ENCODE measurements around the gene CSNK2B. TPM values are rescaled to one million over a fixed set of nuclear protein-coding genes. Genes with fewer than 3 reads are reported as not detected.

The CSNK2B gene
- total RNA-seq, 1 experiment from 2014 or later = 173 TPM

- CTCF ChIA-PET = no interaction called here
- Histone ChIP-seq H3K4me1 (replicated peaks; ENCODE audit: insufficient read depth) (peaks cover 7% of the 10 kb centered on the region), H3K4me3 (no peak overlapping the region), H2AFZ (no peak overlapping the region), H3K79me2 (ENCODE audit: low read depth) (no peaks in the 10 kb centered on the region), H3K9me3 (ENCODE audit: insufficient read depth, low read depth) (no peaks in the 10 kb centered on the region), H3K4me2 (no peak overlapping the region), H3K27me3 (ENCODE audit: insufficient read depth, low read depth) (no peaks in the 10 kb centered on the region), H3K36me3 (ENCODE audit: low read depth) (no peaks in the 10 kb centered on the region), H4K20me1 (ENCODE audit: insufficient read depth) (no peaks in the 10 kb centered on the region), H3K27ac (no peak overlapping the region), H3F3A (ENCODE audit: insufficient read depth, low read depth) (peaks cover 9% of the 10 kb centered on the region), H3K9me2 (ENCODE audit: insufficient read depth) (no peaks in the 10 kb centered on the region)
- intact Hi-C loops (cut with micrococcal nuclease; ENCODE audit: unreplicated experiment) = loop anchor here (10.0 kb wide), 1 partner anchor 188 kb away; the partner anchor contains the start of gene SLC44A4
- BruUV-seq (replicated peaks) = no TSS peak
- POLR2A ChIA-PET (ENCODE audit: unreplicated experiment) = no interaction called here
- TF ChIP-seq EZH2 (IDR thresholded peaks at IDR 0.05; ENCODE audit: low read depth) (no peak), CTCF (conservative IDR thresholded peaks at IDR 0.05) (no peak)
- DNase-seq = no peak
Observed at GRCh38 chr6:31686483-31686882, 20.6 kb downstream of the CSNK2B start.

- intact Hi-C loops (cut with micrococcal nuclease; ENCODE audit: unreplicated experiment) = loop anchor here (10.0 kb wide), 1 partner anchor 187 kb away; the partner anchor contains the start of gene SLC44A4
- Histone ChIP-seq H3K4me1 (replicated peaks; ENCODE audit: insufficient read depth) (no peaks in the 10 kb centered on the region; the same call in 1 of the 2 replicates), H3F3A (ENCODE audit: insufficient read depth, low read depth) (peaks cover under 1% of the 10 kb centered on the region; the same call in 1 of the 2 replicates), H3K79me2 (ENCODE audit: low read depth) (no peaks in the 10 kb centered on the region), H4K20me1 (ENCODE audit: insufficient read depth) (no peaks in the 10 kb centered on the region), H3K4me2 (no peak overlapping the region), H3K36me3 (ENCODE audit: low read depth) (no peaks in the 10 kb centered on the region), H2AFZ (no peak overlapping the region), H3K27ac (no peak overlapping the region), H3K27me3 (ENCODE audit: insufficient read depth, low read depth) (no peaks in the 10 kb centered on the region), H3K9me3 (ENCODE audit: insufficient read depth, low read depth) (no peaks in the 10 kb centered on the region), H3K9me2 (ENCODE audit: insufficient read depth) (no peaks in the 10 kb centered on the region), H3K4me3 (no peak overlapping the region)
- CTCF ChIA-PET = interaction anchor here (1.0 kb wide), 1 partner anchor 51 kb away, joined by 3 read pairs; no protein-coding TSS in a partner anchor
- BruUV-seq (replicated peaks) = no TSS peak
- POLR2A ChIA-PET (ENCODE audit: unreplicated experiment) = no interaction called here
- TF ChIP-seq EZH2 (IDR thresholded peaks at IDR 0.05; ENCODE audit: low read depth) = no peak
- no peak for TF ChIP-seq CTCF (conservative IDR thresholded peaks at IDR 0.05)
- DNase-seq = no peak
Observed at GRCh38 chr6:31687321-31687720, 21.4 kb downstream of the CSNK2B start.

- no peaks in the 10 kb centered on the region for H3K36me3 ChIP-seq (ENCODE audit: low read depth)
- ChIA-PET POLR2A (ENCODE audit: unreplicated experiment) (no interaction called here), CTCF (interaction anchor here (1.0 kb wide), 1 partner anchor 50 kb away, joined by 3 read pairs; no protein-coding TSS in a partner anchor)
- H3K4me3 ChIP-seq = no peak overlapping the region
- BruUV-seq (replicated peaks) = no TSS peak
- no peak overlapping the region for H3K27ac ChIP-seq
- H3K4me2 ChIP-seq = no peak overlapping the region
- H3K9me2 ChIP-seq (ENCODE audit: insufficient read depth) = no peaks in the 10 kb centered on the region
- intact Hi-C loops (cut with micrococcal nuclease; ENCODE audit: unreplicated experiment) = loop anchor here (10.0 kb wide), 1 partner anchor 187 kb away; the partner anchor contains the start of gene SLC44A4
- H4K20me1 ChIP-seq (ENCODE audit: insufficient read depth) = no peaks in the 10 kb centered on the region
- no peak for DNase-seq
- H3K27me3 ChIP-seq (ENCODE audit: insufficient read depth, low read depth) = no peaks in the 10 kb centered on the region
- H3K4me1 ChIP-seq (replicated peaks; ENCODE audit: insufficient read depth) = no peaks in the 10 kb centered on the region; the same call in 1 of the 2 replicates
- TF ChIP-seq EZH2 (IDR thresholded peaks at IDR 0.05; ENCODE audit: low read depth) (no peak), CTCF (conservative IDR thresholded peaks at IDR 0.05) (no peak)
- no peak overlapping the region for H2AFZ ChIP-seq
- H3K9me3 ChIP-seq (ENCODE audit: insufficient read depth, low read depth) = no peaks in the 10 kb centered on the region
- H3F3A ChIP-seq (ENCODE audit: insufficient read depth, low read depth) = no peaks in the 10 kb centered on the region; the same call in 1 of the 2 replicates
- no peaks in the 10 kb centered on the region for H3K79me2 ChIP-seq (ENCODE audit: low read depth)
Observed at GRCh38 chr6:31687860-31688693, 22.2 kb downstream of the CSNK2B start.
